PFSK-1 (cell line): ENCODE results near the gene PPTC7.

Experiments used
- FOXP2 ChIP-seq: optimal IDR thresholded peaks from 2 replicates; pipeline ENCODE3; 2011; ENCODE audit warnings: borderline replicate concordance, control low read depth, inconsistent platforms; ENCODE audit not compliant: insufficient read depth; ENCODE audit errors: extremely low read length, extremely low read depth
- POLR2AphosphoS5 ChIP-seq: IDR thresholded peaks from 2 replicates; pipeline ENCODE4 v1.6.1; 2012; ENCODE audit warnings: low read depth, mild to moderate bottlenecking, control low read depth, low read length, moderate library complexity
- REST ChIP-seq, 2 experiments: IDR thresholded peaks; 2 replicates each; pipeline versions ENCODE4 v1.6.1 to v1.8.0; 2011 to 2012; ENCODE audit warnings: low read depth in 2 of 2, low read length in 2 of 2, control low read depth in 1 of 2, inconsistent platforms in 1 of 2, mild to moderate bottlenecking in 1 of 2, moderate library complexity in 1 of 2; ENCODE audit not compliant: insufficient read depth in 1 of 2
- SIN3A ChIP-seq: IDR thresholded peaks from 2 replicates; pipeline ENCODE4 v1.6.1; 2012; ENCODE audit warnings: mild to moderate bottlenecking, low read length, moderate library complexity, borderline replicate concordance; ENCODE audit not compliant: insufficient read depth
- TAF1 ChIP-seq: IDR thresholded peaks from 2 replicates; pipeline ENCODE4 v1.6.1; 2012; ENCODE audit warnings: low read length, control low read depth, borderline replicate concordance; ENCODE audit not compliant: insufficient read depth

PPTC7 gene

GRCh38 chr12:110560048-110560447 is 23.1 kb downstream of the PPTC7 start:
- TF ChIP-seq TAF1 (no peak), POLR2AphosphoS5 (no peak), FOXP2 (no peak), REST (IDR thresholded peaks at IDR 0.05; ENCODE audit: insufficient read depth in 1 of 2, low read depth in 2 of 2, low read length in 2 of 2) (no peak), SIN3A (no peak)

DNA sequence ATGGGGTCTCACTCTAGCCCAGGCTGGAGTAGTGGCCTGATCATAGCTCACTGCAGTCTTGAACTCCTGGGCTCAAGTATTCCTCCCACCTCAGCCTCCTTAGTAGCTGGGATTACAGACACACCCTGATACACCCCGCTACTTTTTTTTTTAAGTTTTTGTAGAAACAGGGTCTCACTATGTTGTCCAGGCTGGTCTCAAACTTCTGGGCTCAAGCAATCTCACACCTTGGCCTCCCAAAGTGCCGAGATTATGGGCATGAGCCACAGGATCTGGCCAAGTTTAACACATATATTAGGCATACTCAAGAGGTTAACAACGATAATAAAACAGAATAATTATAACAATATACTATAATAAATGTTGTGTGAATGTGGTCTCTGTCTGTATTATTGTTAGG is 25.8 kb downstream of the PPTC7 start:
- no peak for TF ChIP-seq SIN3A
- TF ChIP-seq TAF1: no peak
- TF ChIP-seq REST (IDR thresholded peaks at IDR 0.05; ENCODE audit: insufficient read depth in 1 of 2, low read depth in 2 of 2, low read length in 2 of 2): no peak
- TF ChIP-seq POLR2AphosphoS5: no peak
- TF ChIP-seq FOXP2: no peak

- TF ChIP-seq TAF1 (no peak), SIN3A (no peak), REST (IDR thresholded peaks at IDR 0.05; ENCODE audit: insufficient read depth in 1 of 2, low read depth in 2 of 2, low read length in 2 of 2) (no peak), FOXP2 (no peak), POLR2AphosphoS5 (no peak)
These were observed 26.4 kb downstream of the PPTC7 start for GRCh38 chr12:110556705-110557104.

GRCh38 chr12:110555577-110556406 is 27.3 kb downstream of the PPTC7 start:
- TF ChIP-seq REST (IDR thresholded peaks at IDR 0.05; ENCODE audit: insufficient read depth in 1 of 2, low read depth in 2 of 2, low read length in 2 of 2) (no peak), POLR2AphosphoS5 (no peak), FOXP2 (no peak), SIN3A (no peak), TAF1 (no peak)
